Measurements from ENCODE around the gene MADCAM1.

MADCAM1 gene

GRCh38 chr19:455031-455705 lies 41.1 kb upstream of the MADCAM1 start:
- no peak for DNase-seq (ENCODE audit: low read depth)
- no peak overlapping the region for H3K4me3 ChIP-seq (ENCODE audit: low read length)
- TF ChIP-seq CTCF (IDR thresholded peaks at IDR 0.05; ENCODE audit: insufficient read depth, low read depth, low read length, missing control alignments): no peak

GRCh38 chr19:455851-456546 lies 40.3 kb upstream of the MADCAM1 start:
- DNase-seq (ENCODE audit: low read depth): no peak
- no peak for TF ChIP-seq CTCF (IDR thresholded peaks at IDR 0.05; ENCODE audit: insufficient read depth, low read depth, low read length, missing control alignments)
- H3K4me3 ChIP-seq (ENCODE audit: low read length): no peak overlapping the region

DNA sequence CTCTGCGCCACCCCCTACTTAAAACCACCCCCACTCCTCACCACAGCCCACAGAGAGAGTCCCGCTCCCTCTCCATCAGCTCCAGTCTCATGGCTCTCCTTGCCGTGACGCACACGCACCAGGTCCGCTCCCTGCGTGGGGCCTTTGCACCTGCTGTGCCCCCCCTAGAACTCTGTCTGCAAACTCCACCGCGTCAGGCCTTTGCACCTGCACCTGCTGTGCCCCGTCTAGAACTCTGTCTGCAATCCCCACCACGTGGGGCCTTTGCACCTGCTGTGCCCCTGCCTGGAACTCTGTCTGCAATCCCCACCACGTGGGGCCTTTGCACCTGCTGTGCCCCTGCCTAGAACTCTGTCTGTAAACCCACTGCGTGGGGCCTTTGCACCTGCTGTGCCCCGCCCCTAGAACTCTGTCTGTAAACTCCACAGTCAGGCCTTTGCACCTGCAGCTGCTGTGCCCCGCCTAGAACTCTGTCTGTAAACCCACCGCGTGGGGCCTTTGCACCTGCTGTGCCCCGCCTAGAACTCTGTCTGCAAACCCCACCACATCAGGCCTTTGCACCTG lies 39.7 kb upstream of the MADCAM1 start:
- TF ChIP-seq CTCF (IDR thresholded peaks at IDR 0.05; ENCODE audit: insufficient read depth, low read depth, low read length, missing control alignments): no peak
- DNase-seq (ENCODE audit: low read depth): no peak
- no peak overlapping the region for H3K4me3 ChIP-seq (ENCODE audit: low read length)

DNA sequence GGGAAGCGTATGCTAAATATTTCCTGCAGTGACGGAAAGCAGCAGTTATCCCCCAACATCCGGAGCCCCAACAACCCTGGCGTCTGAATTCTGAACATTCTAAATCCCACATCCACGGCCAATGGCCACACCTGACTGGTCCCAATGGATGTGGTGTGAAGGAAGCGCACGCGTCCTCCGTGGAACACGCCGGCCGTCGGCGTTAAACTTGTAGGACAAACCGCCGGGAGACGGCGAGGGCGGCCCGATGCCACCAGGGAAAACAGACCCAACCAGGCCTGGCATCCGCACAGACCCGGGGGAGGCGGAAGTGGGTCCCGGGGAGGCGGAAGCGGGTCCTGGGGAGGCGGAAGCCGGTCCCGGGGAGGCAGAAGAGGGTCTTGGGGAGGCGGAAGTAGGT lies 38.6 kb upstream of the MADCAM1 start:
- no peak for TF ChIP-seq CTCF (IDR thresholded peaks at IDR 0.05; ENCODE audit: insufficient read depth, low read depth, low read length, missing control alignments)
- DNase-seq (ENCODE audit: low read depth): no peak
- H3K4me3 ChIP-seq (ENCODE audit: low read length): no peak overlapping the region

DNA sequence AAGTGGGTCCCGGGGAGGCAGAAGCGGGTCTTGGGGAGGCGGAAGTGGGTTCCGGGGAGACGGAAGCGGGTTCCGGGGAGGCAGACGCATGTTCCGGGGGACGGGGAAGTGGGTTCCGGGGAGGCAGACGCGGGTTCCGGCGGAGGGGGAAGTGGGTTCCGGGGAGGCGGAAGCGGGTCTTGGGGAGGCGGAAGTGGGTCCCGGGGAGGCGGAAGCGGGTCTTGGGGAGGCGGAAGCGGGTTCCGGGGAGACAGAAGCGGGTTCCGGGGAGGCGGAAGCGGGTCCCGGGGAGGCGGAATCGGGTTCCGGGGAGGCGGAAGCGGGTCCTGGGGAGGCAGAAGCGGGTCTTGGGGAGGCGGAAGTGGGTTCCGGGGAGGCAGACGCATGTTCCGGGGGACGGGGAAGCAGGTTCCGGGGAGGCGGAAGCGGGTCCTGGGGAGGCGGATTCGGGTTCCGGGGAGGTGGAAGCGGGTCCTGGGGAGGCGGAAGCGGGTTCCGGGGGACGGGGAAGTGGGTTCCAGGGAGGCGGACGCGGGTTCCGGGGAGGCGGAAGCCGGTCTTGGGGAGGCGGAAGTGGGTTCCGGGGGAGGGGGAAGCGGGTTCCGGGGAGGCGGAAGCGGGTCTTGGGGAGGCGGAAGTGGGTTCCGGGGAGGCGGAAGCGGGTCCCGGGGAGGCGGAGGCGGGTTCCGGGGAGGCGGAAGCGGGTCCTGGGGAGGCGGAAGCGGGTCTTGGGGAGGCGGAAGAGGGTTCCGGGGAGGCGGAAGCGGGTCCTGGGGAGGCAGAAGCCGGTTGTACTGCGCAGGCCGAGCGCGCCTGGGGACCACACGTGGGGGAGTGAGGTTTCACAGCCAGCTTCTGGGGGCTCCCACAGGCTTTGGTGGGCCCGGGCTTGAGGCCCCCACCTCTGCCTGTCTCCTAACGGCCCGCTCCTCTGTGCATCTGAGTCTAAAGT lies 37.9 kb upstream of the MADCAM1 start:
- TF ChIP-seq CTCF (IDR thresholded peaks at IDR 0.05; ENCODE audit: insufficient read depth, low read depth, low read length, missing control alignments): no peak
- H3K4me3 ChIP-seq (ENCODE audit: low read length): no peak overlapping the region
- DNase-seq (ENCODE audit: low read depth): no peak

DNA sequence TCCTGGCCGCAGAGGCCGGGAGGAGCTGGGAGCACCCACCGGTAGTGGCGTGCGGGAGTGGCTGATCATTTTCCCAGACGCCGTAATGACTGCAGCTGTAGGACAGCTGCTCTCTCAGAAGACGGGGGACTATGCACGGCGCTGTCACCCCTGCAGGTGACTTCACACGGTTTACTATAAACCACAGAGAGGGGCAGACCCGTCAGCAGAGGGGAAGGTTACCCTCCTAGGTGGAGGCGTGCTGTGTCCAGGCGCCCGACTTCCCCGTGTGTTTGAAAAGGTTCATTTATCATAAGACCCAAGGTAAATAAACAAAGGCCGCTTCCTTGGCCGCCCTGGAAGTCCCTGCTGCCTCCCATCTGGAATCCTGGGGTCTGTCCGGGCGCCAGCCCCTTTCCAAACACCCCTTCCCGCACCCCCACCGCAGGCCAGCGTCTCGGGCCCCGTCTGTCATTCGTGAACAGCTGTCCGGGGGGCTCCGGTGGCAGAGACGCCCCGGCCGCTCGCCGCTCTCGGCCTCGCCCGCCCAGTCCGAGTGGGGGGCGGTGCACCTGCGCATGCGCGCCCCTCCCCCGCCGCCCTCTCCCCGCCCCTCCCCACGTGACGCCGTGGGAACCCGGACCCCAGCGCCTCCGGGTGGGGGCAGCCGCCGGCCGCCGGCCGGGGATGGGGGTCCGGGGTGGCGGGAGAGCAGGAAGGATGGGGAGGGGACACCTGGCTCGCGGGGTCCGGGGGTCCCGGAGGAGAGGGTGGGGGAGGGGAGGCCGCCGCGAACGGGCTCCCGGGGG lies 36.4 kb upstream of the MADCAM1 start:
- H3K4me3 ChIP-seq (ENCODE audit: low read length): peak overlapping the region; percentile 44
- peak; percentile 12 for TF ChIP-seq CTCF (IDR thresholded peaks at IDR 0.05; ENCODE audit: insufficient read depth, low read depth, low read length, missing control alignments)
- DNase-seq (ENCODE audit: low read depth): no peak
